ENCODE measurements around the gene ELK4.

DNA sequence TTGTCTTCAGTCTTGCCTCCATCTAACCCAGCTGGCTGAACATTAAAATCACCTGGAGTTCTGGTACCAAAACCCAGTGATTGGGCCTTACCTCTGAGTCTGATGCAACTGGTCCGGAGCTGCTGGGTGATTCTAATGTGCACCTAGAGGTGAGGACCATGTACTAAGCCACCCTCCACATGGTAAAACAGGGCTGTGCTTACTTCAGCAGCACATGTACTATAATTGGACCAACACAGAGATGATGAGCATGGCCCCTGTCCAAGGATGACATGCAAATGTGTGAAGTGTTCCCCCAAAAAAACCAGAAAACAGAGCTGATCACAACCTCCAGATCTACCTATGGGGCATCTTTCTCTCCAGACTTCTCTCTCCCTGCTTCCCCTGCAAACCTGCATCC, 37.0 kb downstream of the ELK4 start:
- TF ChIP-seq TAF1 (IDR thresholded peaks at IDR 0.05; ENCODE audit: borderline replicate concordance, insufficient read depth, low read length): no peak
- no peak for TF ChIP-seq POLR2AphosphoS5 (IDR thresholded peaks at IDR 0.05; ENCODE audit: low read depth, low read length)
- no peak for TF ChIP-seq SIN3A (IDR thresholded peaks at IDR 0.05; ENCODE audit: borderline replicate concordance, insufficient read depth, low read length)
- TF ChIP-seq, protein P1, sequence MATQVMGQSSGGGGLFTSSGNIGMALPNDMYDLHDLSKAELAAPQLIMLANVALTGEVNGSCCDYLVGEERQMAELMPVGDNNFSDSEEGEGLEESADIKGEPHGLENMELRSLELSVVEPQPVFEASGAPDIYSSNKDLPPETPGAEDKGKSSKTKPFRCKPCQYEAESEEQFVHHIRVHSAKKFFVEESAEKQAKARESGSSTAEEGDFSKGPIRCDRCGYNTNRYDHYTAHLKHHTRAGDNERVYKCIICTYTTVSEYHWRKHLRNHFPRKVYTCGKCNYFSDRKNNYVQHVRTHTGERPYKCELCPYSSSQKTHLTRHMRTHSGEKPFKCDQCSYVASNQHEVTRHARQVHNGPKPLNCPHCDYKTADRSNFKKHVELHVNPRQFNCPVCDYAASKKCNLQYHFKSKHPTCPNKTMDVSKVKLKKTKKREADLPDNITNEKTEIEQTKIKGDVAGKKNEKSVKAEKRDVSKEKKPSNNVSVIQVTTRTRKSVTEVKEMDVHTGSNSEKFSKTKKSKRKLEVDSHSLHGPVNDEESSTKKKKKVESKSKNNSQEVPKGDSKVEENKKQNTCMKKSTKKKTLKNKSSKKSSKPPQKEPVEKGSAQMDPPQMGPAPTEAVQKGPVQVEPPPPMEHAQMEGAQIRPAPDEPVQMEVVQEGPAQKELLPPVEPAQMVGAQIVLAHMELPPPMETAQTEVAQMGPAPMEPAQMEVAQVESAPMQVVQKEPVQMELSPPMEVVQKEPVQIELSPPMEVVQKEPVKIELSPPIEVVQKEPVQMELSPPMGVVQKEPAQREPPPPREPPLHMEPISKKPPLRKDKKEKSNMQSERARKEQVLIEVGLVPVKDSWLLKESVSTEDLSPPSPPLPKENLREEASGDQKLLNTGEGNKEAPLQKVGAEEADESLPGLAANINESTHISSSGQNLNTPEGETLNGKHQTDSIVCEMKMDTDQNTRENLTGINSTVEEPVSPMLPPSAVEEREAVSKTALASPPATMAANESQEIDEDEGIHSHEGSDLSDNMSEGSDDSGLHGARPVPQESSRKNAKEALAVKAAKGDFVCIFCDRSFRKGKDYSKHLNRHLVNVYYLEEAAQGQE (IDR thresholded peaks at IDR 0.05; ENCODE audit: insufficient read depth in 1 of 2, low read depth in 2 of 2, low read length in 2 of 2): no peak
- no peak for TF ChIP-seq FOXP2 (optimal IDR thresholded peaks at IDR 0.05; ENCODE audit: borderline replicate concordance, extremely low read depth, extremely low read length, insufficient read depth)
